MCF 10A (cell line): ENCODE results near the gene BCL11A. TPM values are rescaled to one million over a fixed set of nuclear protein-coding genes. Genes with fewer than 3 reads are reported as not detected.

ENCODE experiments used
- BruUV-seq: library from RNA; stranded (reverse); fragments of 400-500 nt; replicated peaks from 2 replicates; lab custom pipeline; 2021; lab: Mats Ljungman, UMichigan
- CTCF ChIA-PET: fragments of 300-600 bp; sonication (Branson Sonifier 250); formaldehyde crosslinking; extraction: SDS; loops from one replicate; lab custom pipeline; 2021; ENCODE audit warnings: antibody characterized with exemption, inconsistent platforms; lab: Yijun Ruan, JAX
- POLR2A ChIA-PET: fragments of 300-600, 350-650 bp; sonication (Branson Sonifier 250); formaldehyde crosslinking; extraction: SDS; loops from one replicate; lab custom pipeline; 2020; ENCODE audit warnings: antibody characterized with exemption, inconsistent platforms; lab: Yijun Ruan, JAX
- DNase-seq: peaks from one replicate; pipeline ENCODE4 v3.0.0-alpha.2; 2018; ENCODE audit not compliant: unreplicated experiment
- H3K27ac Mint-ChIP-seq: one replicate; pipeline ENCODE4 v1.8.0; 2022; ENCODE audit warnings: mild to moderate bottlenecking, low read depth, mixed read lengths; ENCODE audit not compliant: unreplicated experiment
- H3K27me3 Mint-ChIP-seq: one replicate; pipeline ENCODE4 v1.8.0; 2022; ENCODE audit warnings: mixed read lengths; ENCODE audit not compliant: insufficient read depth, unreplicated experiment
- H3K36me3 Mint-ChIP-seq: one replicate; pipeline ENCODE4 v1.8.0; 2022; ENCODE audit warnings: mild to moderate bottlenecking, moderate library complexity, mixed read lengths; ENCODE audit not compliant: insufficient read depth, unreplicated experiment
- H3K4me1 Mint-ChIP-seq: one replicate; pipeline ENCODE4 v1.8.0; 2022; ENCODE audit warnings: mixed read lengths; ENCODE audit not compliant: insufficient read depth, unreplicated experiment
- H3K4me3 Mint-ChIP-seq: one replicate; pipeline ENCODE4 v1.8.0; 2022; ENCODE audit warnings: mild to moderate bottlenecking, moderate library complexity, mixed read lengths; ENCODE audit not compliant: unreplicated experiment
- H3K9me3 Mint-ChIP-seq: one replicate; pipeline ENCODE4 v1.8.0; 2022; ENCODE audit warnings: mixed read lengths; ENCODE audit not compliant: unreplicated experiment
- intact Hi-C: fragments of 100-400 bp; cut with micrococcal nuclease; formaldehyde crosslinking; loops from 2 replicates; pipeline ENCODE4 v1.14.1; 2022
- total RNA-seq: library from RNA; stranded (reverse); gene quantifications from 2 replicates; pipeline ENCODE4 v1.2.3, GENCODE V29; 2022
- TF ChIP-seq, protein P1 (sequence below): fragments of 200-600 bp; IDR thresholded peaks from one replicate; pipeline ENCODE4 v1.8.0; 2022; ENCODE audit warnings: antibody characterized with exemption, mild to moderate bottlenecking; ENCODE audit not compliant: unreplicated experiment

BCL11A gene
- total RNA-seq, 1 experiment from 2014 or later: 5.3 TPM

DNA sequence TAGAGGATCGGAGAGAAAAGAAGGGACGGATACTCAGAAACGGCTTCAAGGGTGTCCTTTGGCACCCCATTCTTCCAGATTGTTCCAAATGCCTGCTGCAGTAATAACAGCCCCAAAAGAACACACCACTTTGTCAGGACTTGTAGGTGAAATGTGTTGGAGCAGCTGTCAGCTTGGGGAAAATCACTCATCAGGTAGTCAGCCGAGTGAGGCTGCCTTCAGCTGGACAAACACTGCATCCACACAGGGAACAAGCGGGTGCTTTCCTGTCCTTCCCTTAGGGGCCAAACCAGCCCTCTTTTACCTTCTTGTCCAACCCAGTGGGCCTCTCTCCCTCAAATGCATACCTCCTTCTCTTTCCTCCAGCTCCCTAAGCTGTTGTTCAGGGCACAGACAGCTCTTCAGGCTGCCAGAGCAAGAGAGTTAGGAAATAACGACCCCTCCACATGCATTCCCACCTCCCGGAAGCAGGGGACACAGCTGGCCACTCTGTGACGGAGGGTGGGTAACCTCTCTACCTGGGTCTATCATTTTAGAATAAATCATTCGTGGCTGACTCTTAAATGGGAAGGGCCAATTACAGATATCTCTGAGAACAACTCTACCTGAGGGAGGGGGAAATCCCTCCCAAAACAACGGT is 48.1 kb downstream of the BCL11A start:
- ChIA-PET CTCF (interaction anchor here (0.6 to 0.9 kb wide), 3 partner anchors 23 to 728 kb away, joined by 3 to 5 read pairs (median 3); no protein-coding TSS in a partner anchor), POLR2A (interaction anchor here (0.6 to 1.0 kb wide), 4 partner anchors 22 to 218 kb away, joined by 3 to 4 read pairs (median 4); no protein-coding TSS in a partner anchor)
- Mint-ChIP-seq H3K27ac (no peak overlapping the region), H3K36me3 (peaks cover 11% of the 10 kb centered on the region), H3K9me3 (no peaks in the 10 kb centered on the region), H3K4me3 (no peak overlapping the region), H3K27me3 (no peaks in the 10 kb centered on the region), H3K4me1 (peaks cover 4% of the 10 kb centered on the region)
- DNase-seq: no peak
- no TSS peak for BruUV-seq
- intact Hi-C loops: no loop called here
- TF ChIP-seq, protein P1, sequence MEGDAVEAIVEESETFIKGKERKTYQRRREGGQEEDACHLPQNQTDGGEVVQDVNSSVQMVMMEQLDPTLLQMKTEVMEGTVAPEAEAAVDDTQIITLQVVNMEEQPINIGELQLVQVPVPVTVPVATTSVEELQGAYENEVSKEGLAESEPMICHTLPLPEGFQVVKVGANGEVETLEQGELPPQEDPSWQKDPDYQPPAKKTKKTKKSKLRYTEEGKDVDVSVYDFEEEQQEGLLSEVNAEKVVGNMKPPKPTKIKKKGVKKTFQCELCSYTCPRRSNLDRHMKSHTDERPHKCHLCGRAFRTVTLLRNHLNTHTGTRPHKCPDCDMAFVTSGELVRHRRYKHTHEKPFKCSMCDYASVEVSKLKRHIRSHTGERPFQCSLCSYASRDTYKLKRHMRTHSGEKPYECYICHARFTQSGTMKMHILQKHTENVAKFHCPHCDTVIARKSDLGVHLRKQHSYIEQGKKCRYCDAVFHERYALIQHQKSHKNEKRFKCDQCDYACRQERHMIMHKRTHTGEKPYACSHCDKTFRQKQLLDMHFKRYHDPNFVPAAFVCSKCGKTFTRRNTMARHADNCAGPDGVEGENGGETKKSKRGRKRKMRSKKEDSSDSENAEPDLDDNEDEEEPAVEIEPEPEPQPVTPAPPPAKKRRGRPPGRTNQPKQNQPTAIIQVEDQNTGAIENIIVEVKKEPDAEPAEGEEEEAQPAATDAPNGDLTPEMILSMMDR: no peak

DNA sequence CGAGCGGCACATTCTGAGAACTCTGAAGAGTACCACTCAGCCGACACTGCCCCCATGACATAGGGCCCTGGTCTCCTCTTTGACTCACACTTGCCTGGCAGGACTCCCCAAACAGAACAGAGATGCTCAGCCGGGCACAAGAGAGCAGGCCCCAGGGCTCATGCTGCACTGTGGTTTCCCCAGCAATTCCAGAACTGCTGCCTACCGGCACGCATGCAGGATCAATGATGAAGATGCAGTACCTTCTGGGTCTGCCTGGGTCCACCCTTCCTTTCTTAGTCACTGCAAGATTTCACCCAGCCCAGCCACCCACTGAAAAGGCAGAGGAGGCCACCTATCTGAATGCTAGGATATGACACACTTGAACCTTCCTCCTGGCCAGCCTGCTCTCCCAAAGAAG is 49.4 kb downstream of the BCL11A start:
- H3K27me3 Mint-ChIP-seq: no peaks in the 10 kb centered on the region

DNA sequence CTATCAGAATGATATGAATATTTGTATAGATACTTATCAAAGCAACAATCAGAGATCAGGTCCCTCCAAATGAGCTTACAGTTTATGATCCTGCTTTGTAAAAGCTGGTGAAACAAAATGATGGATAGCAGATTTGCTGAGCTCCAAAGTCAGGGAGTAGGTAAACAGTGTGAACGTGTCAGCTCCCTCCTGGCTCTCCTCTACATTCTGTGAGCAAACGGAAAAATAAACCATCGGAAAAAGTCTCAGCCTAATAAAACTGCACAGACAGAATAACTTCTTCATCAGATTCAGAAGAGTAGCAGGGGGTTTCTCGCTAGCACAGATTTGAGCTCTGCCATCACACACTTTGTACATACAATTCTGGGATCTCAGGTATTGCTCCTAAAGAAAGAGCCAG is 51.3 kb downstream of the BCL11A start:
- Mint-ChIP-seq H3K4me3 (no peak overlapping the region), H3K9me3 (no peaks in the 10 kb centered on the region), H3K27me3 (no peaks in the 10 kb centered on the region), H3K27ac (no peak overlapping the region), H3K36me3 (no peaks in the 10 kb centered on the region), H3K4me1 (peaks cover 11% of the 10 kb centered on the region)
- DNase-seq: no peak
- POLR2A ChIA-PET: interaction anchor here (1.0 kb wide), 1 partner anchor 10 kb away, joined by 3 read pairs; no protein-coding TSS in a partner anchor
- BruUV-seq: no TSS peak
- CTCF ChIA-PET: no interaction called here
- TF ChIP-seq, protein P1: no peak
- intact Hi-C loops: no loop called here

More for the DNA sequence above, 49.4 kb downstream of the BCL11A start:
- ChIA-PET CTCF (interaction anchor here (0.6 to 0.7 kb wide), 3 partner anchors 131 to 1889 kb away, joined by 3 read pairs; no protein-coding TSS in a partner anchor), POLR2A (interaction anchor here (1.0 kb wide), 1 partner anchor 21 kb away, joined by 3 read pairs; no protein-coding TSS in a partner anchor)
- TF ChIP-seq, protein P1: no peak
- Mint-ChIP-seq H3K4me3 (no peak overlapping the region), H3K27ac (no peak overlapping the region), H3K9me3 (no peaks in the 10 kb centered on the region), H3K4me1 (peaks cover 11% of the 10 kb centered on the region), H3K36me3 (no peaks in the 10 kb centered on the region)
- no TSS peak for BruUV-seq
- intact Hi-C loops: no loop called here
- no peak for DNase-seq

DNA sequence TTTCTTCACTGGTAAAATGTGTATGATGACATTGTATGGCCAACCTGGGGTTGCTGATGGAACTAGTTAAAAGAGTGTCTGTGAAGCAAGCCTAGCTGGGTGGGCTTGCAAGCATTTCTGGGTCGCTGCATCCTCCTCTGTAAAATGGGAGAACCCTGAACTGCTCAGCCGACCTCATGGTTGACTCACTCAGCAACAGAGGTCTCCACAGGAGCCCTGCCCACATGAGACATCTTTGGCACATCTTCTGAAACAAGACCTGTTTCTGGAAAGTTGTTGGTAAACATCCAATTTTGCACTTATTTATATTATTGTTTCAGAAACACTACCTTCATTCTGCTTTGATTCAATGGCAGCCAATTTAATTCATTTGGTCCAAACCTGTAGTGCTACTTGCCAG is 52.6 kb downstream of the BCL11A start:
- no TSS peak for BruUV-seq
- ChIA-PET POLR2A (interaction anchor here (0.6 to 1.1 kb wide), 4 partner anchors 16 to 446 kb away, joined by 3 to 5 read pairs (median 3); no protein-coding TSS in a partner anchor), CTCF (interaction anchor here (0.9 to 1.8 kb wide), 3 partner anchors 174 to 1052 kb away, joined by 3 to 5 read pairs (median 3); no protein-coding TSS in a partner anchor)
- Mint-ChIP-seq H3K27me3 (no peaks in the 10 kb centered on the region), H3K9me3 (no peaks in the 10 kb centered on the region), H3K4me1 (peaks cover 11% of the 10 kb centered on the region), H3K27ac (peak overlapping the region; percentile 85), H3K36me3 (no peaks in the 10 kb centered on the region), H3K4me3 (no peak overlapping the region)
- no peak for DNase-seq
- TF ChIP-seq, protein P1: no peak
- intact Hi-C loops: no loop called here
